GM12878 (cell line): ENCODE data around the gene HMGB3. TPM values are rescaled to one million over a fixed set of nuclear protein-coding genes. Genes with fewer than 3 reads are reported as not detected.

Experiments
- ATAC-seq: fragments of 200-7000 bp; cut with Tn5 transposase; 3 replicates; pipeline ENCODE4 v1.9.1; 2020; ENCODE audit warnings: mild to moderate bottlenecking, moderate library complexity
- BruUV-seq: library from RNA; stranded (reverse); fragments of 400-500 nt; replicated peaks from 2 replicates; lab custom pipeline; 2021; lab: Mats Ljungman, UMichigan
- CTCF ChIA-PET: fragments of 300-600 bp; sonication (Branson Sonifier 250); formaldehyde crosslinking; extraction: SDS; loops from one replicate; lab custom pipeline; 2021; ENCODE audit warnings: inconsistent platforms; lab: Yijun Ruan, JAX
- POLR2A ChIA-PET: fragments of 350-600 bp; formaldehyde crosslinking; extraction: SDS; loops from one replicate; lab custom pipeline; 2021; ENCODE audit warnings: inconsistent platforms; lab: Charles Lee
- RAD21 ChIA-PET: fragments of 300-600 bp; sonication (Branson Sonifier 250); formaldehyde crosslinking; loops from one replicate; lab custom pipeline; 2023; ENCODE audit warnings: antibody characterized with exemption; ENCODE audit not compliant: unreplicated experiment; lab: Charles Lee
- SMC1A ChIA-PET: fragments of 300-600 bp; sonication (Branson Sonifier 250); formaldehyde crosslinking; loops from one replicate; lab custom pipeline; 2023; ENCODE audit not compliant: unreplicated experiment, uncharacterized antibody; lab: Charles Lee
- DNase-seq: peaks from one replicate; pipeline ENCODE4 v3.0.0-alpha.2; 2011; ENCODE audit warnings: low read depth, low spot score
- FAIRE-seq: peaks from 3 replicates; lab custom pipeline; 2011; peaks lifted over from hg19 to GRCh38; lab: Jason Lieb, UNC
- H2AFZ ChIP-seq: 2 replicates; pipeline ENCODE4 v1.6.0; 2011; ENCODE audit warnings: low read depth, low read length, control low read depth; ENCODE audit not compliant: control insufficient read depth
- H3K27ac ChIP-seq: 2 replicates; pipeline ENCODE4 v1.5.1; 2011; ENCODE audit warnings: control low read depth; ENCODE audit not compliant: control insufficient read depth, insufficient read depth
- H3K27me3 ChIP-seq, 2 experiments: replicated peaks in 1 of 2; 2 replicates each; pipeline versions ENCODE4 v1.6.0 to v1.6.1; 2011; ENCODE audit warnings: low read length in 1 of 2; ENCODE audit not compliant: control insufficient read depth in 2 of 2, insufficient read depth in 2 of 2
- H3K36me3 ChIP-seq, 2 experiments: 2 replicates each; pipeline ENCODE4 v1.5.1; 2011; ENCODE audit warnings: low read length in 1 of 2; ENCODE audit not compliant: control insufficient read depth in 2 of 2, insufficient read depth in 2 of 2
- H3K4me1 ChIP-seq: 2 replicates; pipeline ENCODE4 v1.6.1; 2011; ENCODE audit warnings: mild to moderate bottlenecking, low read length, moderate library complexity, mixed read lengths; ENCODE audit not compliant: control insufficient read depth, insufficient read depth
- H3K4me2 ChIP-seq: 2 replicates; pipeline ENCODE4 v1.6.0; 2011; ENCODE audit warnings: control low read depth; ENCODE audit not compliant: control insufficient read depth, insufficient read depth
- H3K4me3 ChIP-seq: fragments of 200-600 bp; sonication (generic); 2 replicates; pipeline ENCODE4 v1.5.1; 2016
- H3K79me2 ChIP-seq: 2 replicates; pipeline ENCODE4 v1.6.0; 2011; ENCODE audit warnings: low read length; ENCODE audit not compliant: control insufficient read depth, insufficient read depth
- H3K9ac ChIP-seq: 2 replicates; pipeline ENCODE4 v1.8.0; 2011; ENCODE audit warnings: low read length, control low read depth, mixed read lengths; ENCODE audit not compliant: control insufficient read depth, insufficient read depth
- H3K9me3 ChIP-seq: replicated peaks from 3 replicates; pipeline ENCODE4 v1.5.1; 2011; ENCODE audit warnings: mild to moderate bottlenecking, low read length; ENCODE audit not compliant: control insufficient read depth, insufficient read depth
- H4K20me1 ChIP-seq: 2 replicates; pipeline ENCODE4 v1.6.0; 2011; ENCODE audit not compliant: control insufficient read depth, insufficient read depth
- ATF7 ChIP-seq: fragments of 450-650 bp; IDR thresholded peaks from 2 replicates; pipeline ENCODE4 v1.6.1; 2016; ENCODE audit warnings: low read depth, mild to moderate bottlenecking
- MXI1 ChIP-seq: fragments of 150-350 bp; IDR thresholded peaks from 2 replicates; pipeline ENCODE4 v1.6.1; 2011; ENCODE audit warnings: low read depth, mild to moderate bottlenecking, inconsistent platforms, low read length, improper control_type of control experiment
- NR2C2 ChIP-seq: IDR thresholded peaks from 2 replicates; pipeline ENCODE4 v1.6.1; 2011; ENCODE audit warnings: borderline replicate concordance, low read depth; ENCODE audit not compliant: control insufficient read depth, insufficient read length
- PAX5 ChIP-seq: IDR thresholded peaks from 2 replicates; pipeline ENCODE4 v1.6.1; 2011; ENCODE audit warnings: low read depth, low read length, borderline replicate concordance
- PML ChIP-seq: IDR thresholded peaks from 2 replicates; pipeline ENCODE4 v1.6.1; 2012; ENCODE audit warnings: low read length, inconsistent platforms
- POLR2A ChIP-seq: IDR thresholded peaks from 2 replicates; pipeline ENCODE4 v1.6.1; 2011; ENCODE audit warnings: low read depth, mild to moderate bottlenecking, low read length
- RAD21 ChIP-seq: IDR thresholded peaks from 2 replicates; pipeline ENCODE4 v1.6.1; 2011; ENCODE audit warnings: mild to moderate bottlenecking, low read depth, low read length, moderate library complexity; ENCODE audit not compliant: insufficient read depth
- RBBP5 ChIP-seq: fragments of 200-600 bp; sonication (generic); conservative IDR thresholded peaks from 2 replicates; pipeline ENCODE4 v1.6.1; 2016
- SREBF1 ChIP-seq: IDR thresholded peaks from 2 replicates; pipeline ENCODE4 v1.6.1; 2012; ENCODE audit warnings: mild to moderate bottlenecking, low read length
- TCF12 ChIP-seq: IDR thresholded peaks from 2 replicates; pipeline ENCODE4 v1.6.1; 2011; ENCODE audit warnings: low read depth, mild to moderate bottlenecking, low read length
- ZSCAN29 ChIP-seq: fragments of 450-650 bp; IDR thresholded peaks from 2 replicates; pipeline ENCODE4 v1.6.1; 2017; ENCODE audit warnings: mild to moderate bottlenecking, moderate library complexity
- ZZZ3 ChIP-seq: IDR thresholded peaks from 2 replicates; pipeline ENCODE4 v1.6.1; 2011; ENCODE audit warnings: low read depth; ENCODE audit not compliant: control insufficient read depth, insufficient read length
- WGBS: methylation state at CpG from one replicate; pipeline ENCODE4 v1.1.6; 2016; ENCODE audit warnings: low lambda C conversion rate; ENCODE audit not compliant: insufficient replicate concordance, insufficient coverage; ENCODE audit errors: missing lambda C conversion rate; 5-methylcytosine and 5-hydroxymethylcytosine counted together
- in situ Hi-C: fragments of 300-500 bp; cut with MboI; formaldehyde crosslinking; loops from 9 replicates; pipeline ENCODE4 v1.14.3; 2018; ENCODE audit warnings: mixed read lengths
- intact Hi-C: fragments of 100-400 bp; cut with micrococcal nuclease; formaldehyde crosslinking; loops from one replicate; pipeline ENCODE4 v1.14.2; 2022; ENCODE audit not compliant: unreplicated experiment
- polyA plus RNA-seq, 11 experiments: library from polyadenylated mRNA; depleted of rRNA in 4 of 11; unstranded in 6 of 11; stranded (reverse) in 5 of 11; fragments of >200 nt; fragmentation: Nextera tagmentation in 4 of 11; fragmentation: Illumina TruSeq in 1 of 11; extraction: Ambion mirVana in 4 of 11; extraction: Trizol in 1 of 11; gene quantifications; 1 replicate in 1 of 11; 2 replicates in 10 of 11; pipeline versions ENCODE4 v1.2.1 to v1.2.3, GENCODE V29; 2011 to 2016; ENCODE audit warnings: inconsistent platforms in 2 of 11, missing spikeins in 2 of 11, low read depth in 1 of 11
- total RNA-seq, 4 experiments: library from RNA; depleted of rRNA in 3 of 4; stranded (reverse); fragments of >200 nt in 3 of 4; fragmentation: Illumina TruSeq in 1 of 4; extraction: Trizol in 1 of 4; gene quantifications; 2 replicates each; pipeline versions ENCODE4 v1.2.1 to v1.2.3, GENCODE V29; 2013 to 2021
- TF ChIP-seq, protein P1 (sequence below): fragments of 450-650 bp; IDR thresholded peaks from 2 replicates; pipeline ENCODE4 v1.6.1; 2018; ENCODE audit warnings: borderline replicate concordance, mild to moderate bottlenecking; ENCODE audit not compliant: partially characterized antibody
- TF ChIP-seq, protein P2 (sequence below): fragments of 450-650 bp; IDR thresholded peaks from 2 replicates; pipeline ENCODE4 v1.6.1; 2017; ENCODE audit warnings: mild to moderate bottlenecking, moderate library complexity
- TF ChIP-seq, protein P3 (sequence below): fragments of 150-350 bp; IDR thresholded peaks from 2 replicates; pipeline ENCODE4 v1.6.1; 2014; ENCODE audit warnings: mild to moderate bottlenecking, low read depth, low read length

The HMGB3 gene
- total and polyA plus RNA-seq, 10 of the 15 experiments (the other 5 are each of a cell fraction or from before 2014, with no cell fraction given) = 19.1 to 167 (median 109) TPM

DNA sequence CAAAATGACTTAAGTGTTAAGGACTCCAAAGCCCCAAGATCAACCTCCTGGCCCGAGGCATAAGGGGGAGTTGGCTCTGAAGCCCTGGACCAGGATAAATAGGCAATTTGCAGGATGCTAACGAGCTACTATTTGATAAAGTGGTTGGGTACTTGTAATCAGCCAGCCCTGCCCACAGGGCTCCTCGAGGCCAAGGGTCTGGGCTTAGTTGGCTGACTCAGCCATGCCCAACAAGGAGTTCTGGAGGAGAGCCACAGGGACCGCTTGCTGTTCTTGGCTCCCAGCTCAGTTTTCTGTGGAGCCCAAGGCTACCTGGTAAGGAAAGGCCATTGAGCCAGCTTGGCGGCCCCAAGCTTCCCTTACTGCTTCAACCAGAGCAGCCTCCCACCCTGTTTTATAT, 7.8 kb downstream of the HMGB3 start:
- intact Hi-C loops (no loop called here), in situ Hi-C loops (no loop called here)
- RAD21 ChIA-PET = no interaction called here
- WGBS = 40% methylated on average over 5 of the region's 5 CpGs
- no peak overlapping the region for H2AFZ ChIP-seq
- no peaks in the 10 kb centered on the region for H4K20me1 ChIP-seq
- H3K9ac ChIP-seq = no peak overlapping the region
- no peaks in the 10 kb centered on the region for H3K27me3 ChIP-seq
- SMC1A ChIA-PET = no interaction called here
- no peak for FAIRE-seq
- TF ChIP-seq, protein P1, sequence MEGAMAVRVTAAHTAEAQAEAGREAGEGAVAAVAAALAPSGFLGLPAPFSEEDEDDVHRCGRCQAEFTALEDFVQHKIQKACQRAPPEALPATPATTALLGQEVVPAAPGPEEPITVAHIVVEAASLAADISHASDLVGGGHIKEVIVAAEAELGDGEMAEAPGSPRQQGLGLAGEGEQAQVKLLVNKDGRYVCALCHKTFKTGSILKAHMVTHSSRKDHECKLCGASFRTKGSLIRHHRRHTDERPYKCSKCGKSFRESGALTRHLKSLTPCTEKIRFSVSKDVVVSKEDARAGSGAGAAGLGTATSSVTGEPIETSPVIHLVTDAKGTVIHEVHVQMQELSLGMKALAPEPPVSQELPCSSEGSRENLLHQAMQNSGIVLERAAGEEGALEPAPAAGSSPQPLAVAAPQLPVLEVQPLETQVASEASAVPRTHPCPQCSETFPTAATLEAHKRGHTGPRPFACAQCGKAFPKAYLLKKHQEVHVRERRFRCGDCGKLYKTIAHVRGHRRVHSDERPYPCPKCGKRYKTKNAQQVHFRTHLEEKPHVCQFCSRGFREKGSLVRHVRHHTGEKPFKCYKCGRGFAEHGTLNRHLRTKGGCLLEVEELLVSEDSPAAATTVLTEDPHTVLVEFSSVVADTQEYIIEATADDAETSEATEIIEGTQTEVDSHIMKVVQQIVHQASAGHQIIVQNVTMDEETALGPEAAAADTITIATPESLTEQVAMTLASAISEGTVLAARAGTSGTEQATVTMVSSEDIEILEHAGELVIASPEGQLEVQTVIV = no peak
- no peak for TF ChIP-seq RBBP5
- no peak for TF ChIP-seq TCF12
- no peak for TF ChIP-seq ZZZ3
- TF ChIP-seq, protein P2, sequence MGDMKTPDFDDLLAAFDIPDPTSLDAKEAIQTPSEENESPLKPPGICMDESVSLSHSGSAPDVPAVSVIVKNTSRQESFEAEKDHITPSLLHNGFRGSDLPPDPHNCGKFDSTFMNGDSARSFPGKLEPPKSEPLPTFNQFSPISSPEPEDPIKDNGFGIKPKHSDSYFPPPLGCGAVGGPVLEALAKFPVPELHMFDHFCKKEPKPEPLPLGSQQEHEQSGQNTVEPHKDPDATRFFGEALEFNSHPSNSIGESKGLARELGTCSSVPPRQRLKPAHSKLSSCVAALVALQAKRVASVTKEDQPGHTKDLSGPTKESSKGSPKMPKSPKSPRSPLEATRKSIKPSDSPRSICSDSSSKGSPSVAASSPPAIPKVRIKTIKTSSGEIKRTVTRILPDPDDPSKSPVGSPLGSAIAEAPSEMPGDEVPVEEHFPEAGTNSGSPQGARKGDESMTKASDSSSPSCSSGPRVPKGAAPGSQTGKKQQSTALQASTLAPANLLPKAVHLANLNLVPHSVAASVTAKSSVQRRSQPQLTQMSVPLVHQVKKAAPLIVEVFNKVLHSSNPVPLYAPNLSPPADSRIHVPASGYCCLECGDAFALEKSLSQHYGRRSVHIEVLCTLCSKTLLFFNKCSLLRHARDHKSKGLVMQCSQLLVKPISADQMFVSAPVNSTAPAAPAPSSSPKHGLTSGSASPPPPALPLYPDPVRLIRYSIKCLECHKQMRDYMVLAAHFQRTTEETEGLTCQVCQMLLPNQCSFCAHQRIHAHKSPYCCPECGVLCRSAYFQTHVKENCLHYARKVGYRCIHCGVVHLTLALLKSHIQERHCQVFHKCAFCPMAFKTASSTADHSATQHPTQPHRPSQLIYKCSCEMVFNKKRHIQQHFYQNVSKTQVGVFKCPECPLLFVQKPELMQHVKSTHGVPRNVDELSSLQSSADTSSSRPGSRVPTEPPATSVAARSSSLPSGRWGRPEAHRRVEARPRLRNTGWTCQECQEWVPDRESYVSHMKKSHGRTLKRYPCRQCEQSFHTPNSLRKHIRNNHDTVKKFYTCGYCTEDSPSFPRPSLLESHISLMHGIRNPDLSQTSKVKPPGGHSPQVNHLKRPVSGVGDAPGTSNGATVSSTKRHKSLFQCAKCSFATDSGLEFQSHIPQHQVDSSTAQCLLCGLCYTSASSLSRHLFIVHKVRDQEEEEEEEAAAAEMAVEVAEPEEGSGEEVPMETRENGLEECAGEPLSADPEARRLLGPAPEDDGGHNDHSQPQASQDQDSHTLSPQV = no peak
- no peak for TF ChIP-seq ATF7
- no peak for TF ChIP-seq ZSCAN29
- no peak for TF ChIP-seq MXI1
- TF ChIP-seq, protein P3, sequence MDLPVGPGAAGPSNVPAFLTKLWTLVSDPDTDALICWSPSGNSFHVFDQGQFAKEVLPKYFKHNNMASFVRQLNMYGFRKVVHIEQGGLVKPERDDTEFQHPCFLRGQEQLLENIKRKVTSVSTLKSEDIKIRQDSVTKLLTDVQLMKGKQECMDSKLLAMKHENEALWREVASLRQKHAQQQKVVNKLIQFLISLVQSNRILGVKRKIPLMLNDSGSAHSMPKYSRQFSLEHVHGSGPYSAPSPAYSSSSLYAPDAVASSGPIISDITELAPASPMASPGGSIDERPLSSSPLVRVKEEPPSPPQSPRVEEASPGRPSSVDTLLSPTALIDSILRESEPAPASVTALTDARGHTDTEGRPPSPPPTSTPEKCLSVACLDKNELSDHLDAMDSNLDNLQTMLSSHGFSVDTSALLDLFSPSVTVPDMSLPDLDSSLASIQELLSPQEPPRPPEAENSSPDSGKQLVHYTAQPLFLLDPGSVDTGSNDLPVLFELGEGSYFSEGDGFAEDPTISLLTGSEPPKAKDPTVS = no peak
- no peak for TF ChIP-seq PAX5
- no peak for TF ChIP-seq SREBF1
- TF ChIP-seq NR2C2 = no peak
- no peak for TF ChIP-seq PML
- no peak for TF ChIP-seq RAD21
- TF ChIP-seq POLR2A = no peak
- no peaks in the 10 kb centered on the region for H3K4me1 ChIP-seq
- no peaks in the 10 kb centered on the region for H3K9me3 ChIP-seq
- H3K4me3 ChIP-seq = no peak overlapping the region
- no peak for ATAC-seq
- POLR2A ChIA-PET = no interaction called here
- no TSS peak for BruUV-seq
- H3K79me2 ChIP-seq = no peaks in the 10 kb centered on the region
- H3K27ac ChIP-seq = no peak overlapping the region
- H3K36me3 ChIP-seq = no peaks in the 10 kb centered on the region; a peak in 2 of 4 replicates
- H3K4me2 ChIP-seq = no peak overlapping the region
- no peak for DNase-seq
- CTCF ChIA-PET = no interaction called here
